Measurements from ENCODE around the gene ANKRD26. TPM values are rescaled to one million over a fixed set of nuclear protein-coding genes. Genes with fewer than 3 reads are reported as not detected.
A peak's percentile ranks its signal among the peaks of the same experiment; 100 is the strongest.

ANKRD26 gene
- 8.0 TPM for polyA plus RNA-seq (2013, experiment 1 of 2)
- 11.6 TPM for polyA plus RNA-seq (2013, experiment 2 of 2)

- H3K9me3 ChIP-seq (ENCODE audit: control insufficient read depth, low read length) = no peaks in the 10 kb centered on the region
- H3K27ac ChIP-seq (ENCODE audit: low read depth, low read length, severe bottlenecking) = peak within 1 kb of the TSS; percentile 91
- peak within 1 kb of the TSS; percentile 69 for H3K4me3 ChIP-seq (ENCODE audit: extremely low read depth, insufficient read depth, low read length, poor library complexity, severe bottlenecking)
- peaks cover 3% of the 10 kb centered on the region for H3K4me1 ChIP-seq (ENCODE audit: control insufficient read depth, insufficient read depth, low read length, poor library complexity, severe bottlenecking)
- 1 to 3% methylated on average over 48 to 57 of the region's 65 CpGs for WGBS, 2 experiments (ENCODE audit: insufficient coverage in 2 of 2)
- peaks cover 2% of the 10 kb centered on the region for H3K36me3 ChIP-seq (ENCODE audit: control insufficient read depth, insufficient read depth, low read length)
Observed at GRCh38 chr10:27099916-27100812, at the start of gene ANKRD26. Gene ANKRD26, minus strand, starts transcription at chr10:27100494. Its CDS starts 168 bp downstream, at chr10:27100326.

GRCh38 chr10:27147701-27148100 lies 47.4 kb upstream of the ANKRD26 start:
- 98 to 100% methylated on average over 5 of the region's 5 CpGs for WGBS, 2 experiments (ENCODE audit: insufficient coverage in 2 of 2)
- Histone ChIP-seq H3K4me3 (ENCODE audit: extremely low read depth, insufficient read depth, low read length, poor library complexity, severe bottlenecking) (no peak overlapping the region), H3K27ac (ENCODE audit: low read depth, low read length, severe bottlenecking) (no peak overlapping the region), H3K9me3 (ENCODE audit: control insufficient read depth, low read length) (no peaks in the 10 kb centered on the region), H3K4me1 (ENCODE audit: control insufficient read depth, insufficient read depth, low read length, poor library complexity, severe bottlenecking) (peaks cover 4% of the 10 kb centered on the region), H3K36me3 (ENCODE audit: control insufficient read depth, insufficient read depth, low read length) (peaks cover 76% of the 10 kb centered on the region)

GRCh38 chr10:27145937-27146336 lies 45.6 kb upstream of the ANKRD26 start:
- Histone ChIP-seq H3K4me1 (ENCODE audit: control insufficient read depth, insufficient read depth, low read length, poor library complexity, severe bottlenecking) (no peaks in the 10 kb centered on the region), H3K36me3 (ENCODE audit: control insufficient read depth, insufficient read depth, low read length) (peaks cover 83% of the 10 kb centered on the region), H3K4me3 (ENCODE audit: extremely low read depth, insufficient read depth, low read length, poor library complexity, severe bottlenecking) (no peak overlapping the region), H3K9me3 (ENCODE audit: control insufficient read depth, low read length) (no peaks in the 10 kb centered on the region), H3K27ac (ENCODE audit: low read depth, low read length, severe bottlenecking) (no peak overlapping the region)

- Histone ChIP-seq H3K9me3 (ENCODE audit: control insufficient read depth, low read length) (no peaks in the 10 kb centered on the region), H3K36me3 (ENCODE audit: control insufficient read depth, insufficient read depth, low read length) (peaks cover 90% of the 10 kb centered on the region), H3K27ac (ENCODE audit: low read depth, low read length, severe bottlenecking) (no peak overlapping the region), H3K4me1 (ENCODE audit: control insufficient read depth, insufficient read depth, low read length, poor library complexity, severe bottlenecking) (no peaks in the 10 kb centered on the region), H3K4me3 (ENCODE audit: extremely low read depth, insufficient read depth, low read length, poor library complexity, severe bottlenecking) (no peak overlapping the region)
- WGBS, 2 experiments (ENCODE audit: insufficient coverage in 2 of 2) = no CpG with 5 or more reads among the region's 1 CpG
Observed at GRCh38 chr10:27143686-27144085, 43.4 kb upstream of the ANKRD26 start.

GRCh38 chr10:27138277-27138676 lies 38.0 kb upstream of the ANKRD26 start:
- 83 to 86% methylated on average over 1 of the region's 3 CpGs for WGBS, 2 experiments (ENCODE audit: insufficient coverage in 2 of 2)
- H3K4me1 ChIP-seq (ENCODE audit: control insufficient read depth, insufficient read depth, low read length, poor library complexity, severe bottlenecking) = no peaks in the 10 kb centered on the region
- H3K27ac ChIP-seq (ENCODE audit: low read depth, low read length, severe bottlenecking) = no peak overlapping the region
- H3K4me3 ChIP-seq (ENCODE audit: extremely low read depth, insufficient read depth, low read length, poor library complexity, severe bottlenecking) = no peak overlapping the region
- peaks cover 75% of the 10 kb centered on the region for H3K36me3 ChIP-seq (ENCODE audit: control insufficient read depth, insufficient read depth, low read length)
- no peaks in the 10 kb centered on the region for H3K9me3 ChIP-seq (ENCODE audit: control insufficient read depth, low read length)

- Histone ChIP-seq H3K27ac (ENCODE audit: low read depth, low read length, severe bottlenecking) (no peak overlapping the region), H3K36me3 (ENCODE audit: control insufficient read depth, insufficient read depth, low read length) (peaks cover 72% of the 10 kb centered on the region), H3K4me3 (ENCODE audit: extremely low read depth, insufficient read depth, low read length, poor library complexity, severe bottlenecking) (no peak overlapping the region), H3K4me1 (ENCODE audit: control insufficient read depth, insufficient read depth, low read length, poor library complexity, severe bottlenecking) (no peaks in the 10 kb centered on the region), H3K9me3 (ENCODE audit: control insufficient read depth, low read length) (no peaks in the 10 kb centered on the region)
- 96 to 100% methylated on average over 1 to 2 of the region's 3 CpGs for WGBS, 2 experiments (ENCODE audit: insufficient coverage in 2 of 2)
Observed at GRCh38 chr10:27134371-27134770, 34.1 kb upstream of the ANKRD26 start.

- Histone ChIP-seq H3K4me3 (ENCODE audit: extremely low read depth, insufficient read depth, low read length, poor library complexity, severe bottlenecking) (no peak overlapping the region), H3K4me1 (ENCODE audit: control insufficient read depth, insufficient read depth, low read length, poor library complexity, severe bottlenecking) (no peaks in the 10 kb centered on the region), H3K27ac (ENCODE audit: low read depth, low read length, severe bottlenecking) (no peak overlapping the region), H3K36me3 (ENCODE audit: control insufficient read depth, insufficient read depth, low read length) (peaks cover 62% of the 10 kb centered on the region), H3K9me3 (ENCODE audit: control insufficient read depth, low read length) (no peaks in the 10 kb centered on the region)
- 80 to 86% methylated on average over 1 of the region's 3 CpGs for WGBS, 2 experiments (ENCODE audit: insufficient coverage in 2 of 2)
Observed at GRCh38 chr10:27108165-27108564, 7.9 kb upstream of the ANKRD26 start.

- no peak overlapping the region for H3K4me3 ChIP-seq (ENCODE audit: extremely low read depth, insufficient read depth, low read length, poor library complexity, severe bottlenecking)
- WGBS, 2 experiments (ENCODE audit: insufficient coverage in 2 of 2) = 86 to 91% methylated on average over 4 to 5 of the region's 5 CpGs
- peaks cover 30% of the 10 kb centered on the region for H3K36me3 ChIP-seq (ENCODE audit: control insufficient read depth, insufficient read depth, low read length)
- no peaks in the 10 kb centered on the region for H3K9me3 ChIP-seq (ENCODE audit: control insufficient read depth, low read length)
- H3K4me1 ChIP-seq (ENCODE audit: control insufficient read depth, insufficient read depth, low read length, poor library complexity, severe bottlenecking) = peaks cover 3% of the 10 kb centered on the region
- H3K27ac ChIP-seq (ENCODE audit: low read depth, low read length, severe bottlenecking) = no peak overlapping the region
Observed at GRCh38 chr10:27104919-27105318, 4.6 kb upstream of the ANKRD26 start.

- Histone ChIP-seq H3K4me1 (ENCODE audit: control insufficient read depth, insufficient read depth, low read length, poor library complexity, severe bottlenecking) (peaks cover 3% of the 10 kb centered on the region), H3K36me3 (ENCODE audit: control insufficient read depth, insufficient read depth, low read length) (peaks cover 5% of the 10 kb centered on the region), H3K27ac (ENCODE audit: low read depth, low read length, severe bottlenecking) (peak overlapping the region; percentile 91), H3K4me3 (ENCODE audit: extremely low read depth, insufficient read depth, low read length, poor library complexity, severe bottlenecking) (peak overlapping the region; percentile 69), H3K9me3 (ENCODE audit: control insufficient read depth, low read length) (no peaks in the 10 kb centered on the region)
- 85 to 90% methylated on average over 11 to 14 of the region's 14 CpGs for WGBS, 2 experiments (ENCODE audit: insufficient coverage in 2 of 2)
Observed at GRCh38 chr10:27100813-27101347, 586 bp upstream of the ANKRD26 start.

GRCh38 chr10:27099448-27099847 lies 846 bp downstream of the ANKRD26 start:
- Histone ChIP-seq H3K27ac (ENCODE audit: low read depth, low read length, severe bottlenecking) (peak overlapping the region; percentile 91), H3K9me3 (ENCODE audit: control insufficient read depth, low read length) (no peaks in the 10 kb centered on the region), H3K4me3 (ENCODE audit: extremely low read depth, insufficient read depth, low read length, poor library complexity, severe bottlenecking) (peak overlapping the region; percentile 69), H3K4me1 (ENCODE audit: control insufficient read depth, insufficient read depth, low read length, poor library complexity, severe bottlenecking) (peaks cover 3% of the 10 kb centered on the region), H3K36me3 (ENCODE audit: control insufficient read depth, insufficient read depth, low read length) (peaks cover 4% of the 10 kb centered on the region)
- 63 to 80% methylated on average over 1 to 3 of the region's 11 CpGs for WGBS, 2 experiments (ENCODE audit: insufficient coverage in 2 of 2)
